B cell (primary cell): Measurements from ENCODE around the gene DDB1.

Source experiments
- CTCF ChIP-seq: fragments of 200-600 bp; IDR thresholded peaks from one replicate; pipeline ENCODE4 v1.8.0; 2022; ENCODE audit warnings: antibody characterized with exemption, mild to moderate bottlenecking
- EZH2 ChIP-seq: IDR thresholded peaks from 2 replicates; pipeline ENCODE4 v1.6.1; 2012; ENCODE audit warnings: borderline replicate concordance, low read depth, mild to moderate bottlenecking, moderate library complexity, low read length; ENCODE audit not compliant: insufficient read depth, poor library complexity, severe bottlenecking

GRCh38 chr11:61256710-61257482, 76.0 kb downstream of the DDB1 start:
- TF ChIP-seq CTCF (no peak), EZH2 (no peak)
